Central memory CD4-positive, alpha-beta T cell (primary cell): ENCODE data around the gene TDRD12.
A peak's percentile ranks its signal among the peaks of the same experiment; 100 is the strongest.

ENCODE experiments used
- DNase-seq: peaks from one replicate; pipeline ENCODE4 v3.0.0; 2022
- total RNA-seq, 3 experiments: gene quantifications; one replicate each; lab custom pipeline; 2026; lab: John Stamatoyannopoulos, UW

Gene TDRD12, protein sequence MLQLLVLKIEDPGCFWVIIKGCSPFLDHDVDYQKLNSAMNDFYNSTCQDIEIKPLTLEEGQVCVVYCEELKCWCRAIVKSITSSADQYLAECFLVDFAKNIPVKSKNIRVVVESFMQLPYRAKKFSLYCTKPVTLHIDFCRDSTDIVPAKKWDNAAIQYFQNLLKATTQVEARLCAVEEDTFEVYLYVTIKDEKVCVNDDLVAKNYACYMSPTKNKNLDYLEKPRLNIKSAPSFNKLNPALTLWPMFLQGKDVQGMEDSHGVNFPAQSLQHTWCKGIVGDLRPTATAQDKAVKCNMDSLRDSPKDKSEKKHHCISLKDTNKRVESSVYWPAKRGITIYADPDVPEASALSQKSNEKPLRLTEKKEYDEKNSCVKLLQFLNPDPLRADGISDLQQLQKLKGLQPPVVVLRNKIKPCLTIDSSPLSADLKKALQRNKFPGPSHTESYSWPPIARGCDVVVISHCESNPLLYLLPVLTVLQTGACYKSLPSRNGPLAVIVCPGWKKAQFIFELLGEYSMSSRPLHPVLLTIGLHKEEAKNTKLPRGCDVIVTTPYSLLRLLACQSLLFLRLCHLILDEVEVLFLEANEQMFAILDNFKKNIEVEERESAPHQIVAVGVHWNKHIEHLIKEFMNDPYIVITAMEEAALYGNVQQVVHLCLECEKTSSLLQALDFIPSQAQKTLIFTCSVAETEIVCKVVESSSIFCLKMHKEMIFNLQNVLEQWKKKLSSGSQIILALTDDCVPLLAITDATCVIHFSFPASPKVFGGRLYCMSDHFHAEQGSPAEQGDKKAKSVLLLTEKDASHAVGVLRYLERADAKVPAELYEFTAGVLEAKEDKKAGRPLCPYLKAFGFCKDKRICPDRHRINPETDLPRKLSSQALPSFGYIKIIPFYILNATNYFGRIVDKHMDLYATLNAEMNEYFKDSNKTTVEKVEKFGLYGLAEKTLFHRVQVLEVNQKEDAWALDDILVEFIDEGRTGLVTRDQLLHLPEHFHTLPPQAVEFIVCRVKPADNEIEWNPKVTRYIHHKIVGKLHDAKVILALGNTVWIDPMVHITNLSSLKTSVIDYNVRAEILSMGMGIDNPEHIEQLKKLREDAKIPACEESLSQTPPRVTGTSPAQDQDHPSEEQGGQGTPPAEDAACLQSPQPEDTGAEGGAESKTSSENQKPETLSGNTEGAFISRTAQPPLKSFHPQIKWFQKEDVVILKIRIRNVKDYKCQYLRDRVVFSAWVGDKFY (N-terminal part only)
- 0.25 to 4.2 (median 0.44) reads per million in 3 experiments for total RNA-seq

DNA sequence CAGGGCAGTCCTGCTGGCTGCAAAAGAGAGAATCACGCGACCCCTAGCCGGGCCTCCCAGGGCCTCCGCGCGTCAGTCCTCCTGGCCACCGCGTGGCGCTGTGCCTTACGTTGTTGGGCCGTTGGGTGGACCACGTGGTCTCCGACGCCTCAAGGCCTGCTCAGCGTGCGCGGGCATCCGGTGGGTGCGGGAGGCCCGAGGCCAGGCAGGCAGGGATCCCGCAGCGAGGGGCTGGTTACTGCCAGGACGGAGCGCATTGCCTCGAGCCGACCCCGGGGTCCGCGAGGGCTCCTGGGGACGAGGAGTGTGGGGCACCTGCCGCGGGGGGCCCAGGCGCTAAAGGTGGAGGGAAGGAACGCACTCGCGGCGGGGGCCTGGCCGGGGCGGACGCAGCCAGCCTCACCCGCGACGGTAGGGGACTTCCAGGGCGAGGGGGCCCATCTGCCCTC lies at the start of gene TDRD12:
TDRD12 (plus strand) TSS at position 157 of the 449 bp plus-strand sequence. CDS start 306 bp downstream, outside the sequence.
- DNase-seq = no peak

DNA sequence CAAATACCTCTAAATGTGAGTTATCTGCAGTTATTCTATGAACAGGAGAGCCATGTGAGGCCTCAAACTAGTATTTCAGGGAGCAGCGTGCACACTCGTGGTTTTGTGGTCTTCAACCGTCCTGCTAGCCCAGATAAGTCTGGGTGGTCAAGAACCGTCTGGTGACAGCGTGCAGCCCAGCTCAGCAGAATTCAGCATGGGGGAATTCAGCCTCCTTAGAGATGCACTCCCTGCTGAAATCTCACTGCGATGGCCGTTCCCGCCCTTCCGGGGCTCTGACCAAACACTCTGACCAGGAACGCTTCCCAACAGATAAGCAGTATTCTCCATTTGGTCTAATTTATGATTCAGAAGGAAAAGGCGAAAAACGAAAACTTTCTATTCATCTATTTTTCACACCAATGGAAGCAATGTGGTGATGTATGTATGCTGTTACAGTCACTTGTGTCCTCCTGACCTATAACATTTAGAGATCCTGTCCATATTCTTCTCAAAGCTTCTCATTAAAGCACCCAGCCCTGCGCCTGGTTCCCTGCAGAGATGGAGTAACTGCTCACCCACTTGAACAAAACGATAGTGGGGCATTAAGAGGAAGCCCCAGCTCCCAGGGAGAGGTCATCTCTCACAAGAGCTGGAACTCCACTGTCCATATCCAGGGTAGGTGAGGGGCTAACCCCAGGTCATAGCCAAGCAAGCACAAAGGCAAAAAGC lies 47.5 kb upstream of the TDRD12 start:
- DNase-seq = no peak

GRCh38 chr19:32672841-32673240 lies 46.7 kb upstream of the TDRD12 start:
- no peak for DNase-seq

DNA sequence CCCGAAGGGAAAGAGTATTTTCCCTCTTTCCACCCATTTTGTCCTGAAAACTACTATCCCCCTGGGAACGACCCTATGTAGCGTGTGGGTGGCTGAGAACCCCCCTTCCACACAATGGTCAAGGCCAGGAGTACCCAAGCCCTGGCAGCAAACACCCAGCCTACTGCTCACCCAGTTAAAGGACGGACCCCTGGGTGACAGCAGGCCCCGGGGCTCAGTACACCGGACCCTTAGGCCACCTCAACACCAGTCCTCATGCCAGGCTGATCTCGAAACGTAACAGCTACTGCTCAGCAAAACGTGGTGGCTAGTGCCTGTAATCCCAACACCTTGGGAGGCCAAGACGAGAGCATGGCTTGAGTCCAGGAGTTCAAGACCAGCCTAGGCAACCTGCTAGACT lies 46.0 kb upstream of the TDRD12 start:
- DNase-seq = no peak

DNA sequence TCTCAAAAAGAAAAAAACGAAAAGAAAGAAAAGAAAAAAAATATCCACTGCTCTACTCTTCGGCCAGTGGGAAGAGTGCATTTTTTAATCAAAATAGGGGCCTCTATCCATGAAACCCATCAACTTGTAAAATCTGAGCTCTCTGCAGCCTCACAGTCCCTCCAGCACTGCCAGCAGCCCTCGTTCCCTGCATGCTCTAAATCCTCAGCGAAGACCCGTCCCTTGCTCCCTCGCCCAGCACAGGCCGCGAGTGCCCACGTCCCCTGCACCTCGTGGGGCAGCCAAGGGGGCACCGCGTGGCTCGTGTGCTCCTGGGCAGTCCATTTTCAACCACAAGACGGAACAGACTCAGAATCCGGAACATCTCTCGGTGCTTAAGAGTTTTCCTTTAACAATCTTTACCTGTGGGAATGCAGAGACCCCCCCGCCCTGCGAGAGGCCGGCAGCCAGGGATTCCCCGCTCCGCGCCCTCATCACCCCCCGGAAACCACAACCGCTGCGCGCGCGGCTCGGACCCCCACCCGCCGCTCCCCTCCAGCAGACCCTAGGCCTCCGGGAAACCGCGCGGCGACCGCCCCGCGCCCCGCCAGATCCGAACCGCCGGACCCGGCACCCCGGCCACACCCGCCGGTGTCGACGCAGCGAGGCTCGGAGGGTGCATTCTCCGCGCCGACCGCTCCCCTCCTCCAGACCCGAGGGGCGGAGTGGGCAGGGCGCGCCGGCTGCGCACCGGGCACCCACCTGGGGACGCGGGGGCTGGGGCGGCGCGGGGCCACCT lies 45.2 kb upstream of the TDRD12 start:
- DNase-seq = no peak

GRCh38 chr19:32674931-32675719 lies 44.4 kb upstream of the TDRD12 start, which contains the start of gene ANKRD27:
TSS of gene ANKRD27 (minus strand) at chr19:32675180. CDS start at chr19:32659015, 16,165 bp downstream.
- DNase-seq = peak; percentile 98

DNA sequence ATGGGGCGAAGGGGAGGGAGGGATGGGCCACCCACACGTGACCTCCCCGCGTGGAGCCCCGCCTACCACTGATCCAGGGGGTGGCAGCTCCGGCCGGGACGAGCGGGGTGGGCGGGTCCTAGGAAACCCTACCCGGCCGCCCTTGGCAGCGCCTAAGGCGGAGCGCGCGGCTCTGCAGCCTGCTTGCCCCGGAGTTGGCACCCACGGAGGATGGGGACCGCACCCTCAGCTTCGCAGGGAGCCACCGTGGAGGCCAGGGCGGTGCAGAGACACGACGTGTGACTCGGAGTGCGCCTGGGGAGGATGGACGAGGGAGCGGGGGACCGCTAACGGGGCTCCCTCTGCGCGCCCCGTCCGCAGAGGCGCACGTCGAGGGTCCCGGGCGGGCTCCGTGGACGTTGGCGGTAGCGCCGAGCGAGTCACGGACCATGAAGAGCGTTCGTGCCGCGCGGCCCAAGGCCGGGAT lies 43.8 kb upstream of the TDRD12 start, which contains the start of gene RGS9BP:
RGS9BP (plus strand) TSS at position 129 of the 466 bp plus-strand sequence. CDS start 416 bp downstream, outside the sequence.
- DNase-seq = peak; percentile 52

DNA sequence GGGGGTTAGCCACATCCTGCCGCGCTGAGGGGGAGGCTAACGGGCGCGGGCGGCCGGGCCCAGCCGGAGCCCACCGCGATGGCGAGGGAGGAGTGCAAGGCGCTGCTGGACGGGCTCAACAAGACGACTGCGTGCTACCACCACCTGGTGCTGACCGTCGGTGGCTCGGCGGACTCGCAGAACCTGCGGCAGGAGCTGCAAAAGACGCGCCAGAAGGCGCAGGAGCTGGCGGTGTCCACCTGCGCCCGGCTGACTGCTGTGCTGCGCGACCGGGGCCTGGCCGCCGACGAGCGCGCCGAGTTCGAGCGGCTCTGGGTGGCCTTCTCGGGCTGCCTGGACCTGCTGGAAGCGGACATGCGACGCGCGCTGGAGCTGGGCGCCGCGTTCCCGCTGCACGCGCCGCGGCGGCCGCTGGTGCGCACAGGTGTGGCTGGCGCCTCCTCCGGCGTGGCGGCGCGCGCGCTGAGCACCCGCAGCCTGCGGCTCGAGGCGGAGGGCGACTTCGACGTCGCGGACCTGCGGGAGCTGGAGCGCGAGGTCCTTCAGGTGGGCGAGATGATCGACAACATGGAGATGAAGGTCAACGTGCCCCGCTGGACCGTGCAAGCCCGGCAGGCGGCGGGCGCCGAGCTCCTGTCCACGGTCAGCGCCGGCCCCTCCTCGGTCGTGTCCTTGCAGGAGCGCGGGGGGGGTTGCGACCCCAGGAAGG lies 43.2 kb upstream of the TDRD12 start:
- DNase-seq = peak; percentile 24

- DNase-seq = no peak
Observed at GRCh38 chr19:32676895-32677359, 42.6 kb upstream of the TDRD12 start.

DNA sequence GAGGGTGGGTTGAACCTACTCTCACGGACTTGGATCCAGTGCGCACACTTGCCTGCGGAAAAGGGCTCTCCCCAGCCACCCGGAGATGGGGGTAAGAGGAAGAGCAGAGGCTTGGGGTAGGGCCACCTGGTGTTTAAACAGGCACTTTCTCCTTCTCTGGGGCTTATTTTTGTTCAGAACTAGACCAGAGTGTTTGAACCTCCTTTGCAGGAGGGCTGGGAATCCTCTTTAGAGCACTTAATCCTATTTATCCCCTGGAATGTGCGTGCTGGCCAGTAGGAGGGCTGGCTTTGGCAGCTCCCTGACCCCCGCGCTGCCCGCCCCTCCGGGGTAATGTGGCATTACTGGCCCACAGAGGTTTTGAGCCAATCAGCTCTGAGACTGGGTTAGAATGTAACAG lies 41.9 kb upstream of the TDRD12 start:
- DNase-seq = no peak

- no peak for DNase-seq
Observed at GRCh38 chr19:32680986-32681385, 38.6 kb upstream of the TDRD12 start.

DNA sequence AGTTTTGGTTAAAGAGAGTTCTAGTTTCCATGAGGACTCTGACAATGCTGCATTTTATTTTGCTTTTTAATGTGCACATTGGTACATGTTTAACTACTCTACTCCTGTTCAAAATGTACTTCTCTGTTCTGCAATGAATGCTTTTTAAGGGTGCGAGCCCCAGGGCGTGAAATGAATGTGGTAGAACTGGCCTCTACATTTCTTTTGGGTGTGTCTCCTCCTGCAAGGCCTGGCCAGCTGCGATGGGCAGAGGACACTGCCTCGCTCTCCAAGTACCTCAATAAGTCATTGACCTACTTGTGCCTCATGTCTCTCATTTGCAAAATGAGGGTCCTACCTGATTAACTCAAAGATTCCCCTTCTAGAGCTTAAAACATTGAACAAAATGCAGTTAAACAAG lies 37.2 kb upstream of the TDRD12 start:
- no peak for DNase-seq

DNA sequence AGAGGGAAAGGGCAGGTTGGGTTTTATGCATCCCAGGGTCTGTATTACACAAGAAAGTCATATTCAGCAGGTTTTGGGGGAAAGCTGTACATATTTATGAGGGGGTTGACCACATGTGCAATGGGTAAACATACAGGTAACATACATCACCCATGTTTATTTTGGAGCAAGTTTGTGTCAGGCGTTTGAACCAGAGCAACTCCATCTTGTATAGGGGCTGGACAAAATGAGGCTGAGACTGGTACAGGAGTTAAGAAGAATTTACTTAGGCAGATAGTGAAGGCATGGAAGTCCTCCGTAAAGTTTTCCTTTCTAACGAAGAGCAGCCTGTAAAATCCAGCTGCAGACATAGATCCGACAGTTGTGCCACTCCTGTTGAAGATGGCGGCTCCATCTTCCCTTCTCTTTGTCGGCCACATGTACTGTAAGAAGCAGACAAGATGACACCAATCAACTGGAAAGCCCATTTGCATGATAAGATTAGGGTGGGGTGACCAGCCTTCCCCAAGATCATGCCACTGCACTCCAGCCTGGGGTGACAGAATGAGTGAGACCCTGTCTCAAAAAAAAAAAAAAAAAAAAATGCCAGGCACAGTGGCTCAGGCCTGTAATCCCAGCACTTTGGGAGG lies 32.6 kb upstream of the TDRD12 start:
- no peak for DNase-seq

- no peak for DNase-seq
Observed at GRCh38 chr19:32687681-32688080, 31.9 kb upstream of the TDRD12 start.

- DNase-seq = no peak
Observed at GRCh38 chr19:32688311-32688710, 31.3 kb upstream of the TDRD12 start.

GRCh38 chr19:32691291-32691951 lies 28.1 kb upstream of the TDRD12 start, which contains the start of gene NUDT19:
TSS of gene NUDT19 (plus strand) at chr19:32691821. CDS start at chr19:32691961, 140 bp downstream.
- DNase-seq = peak; percentile 63

DNA sequence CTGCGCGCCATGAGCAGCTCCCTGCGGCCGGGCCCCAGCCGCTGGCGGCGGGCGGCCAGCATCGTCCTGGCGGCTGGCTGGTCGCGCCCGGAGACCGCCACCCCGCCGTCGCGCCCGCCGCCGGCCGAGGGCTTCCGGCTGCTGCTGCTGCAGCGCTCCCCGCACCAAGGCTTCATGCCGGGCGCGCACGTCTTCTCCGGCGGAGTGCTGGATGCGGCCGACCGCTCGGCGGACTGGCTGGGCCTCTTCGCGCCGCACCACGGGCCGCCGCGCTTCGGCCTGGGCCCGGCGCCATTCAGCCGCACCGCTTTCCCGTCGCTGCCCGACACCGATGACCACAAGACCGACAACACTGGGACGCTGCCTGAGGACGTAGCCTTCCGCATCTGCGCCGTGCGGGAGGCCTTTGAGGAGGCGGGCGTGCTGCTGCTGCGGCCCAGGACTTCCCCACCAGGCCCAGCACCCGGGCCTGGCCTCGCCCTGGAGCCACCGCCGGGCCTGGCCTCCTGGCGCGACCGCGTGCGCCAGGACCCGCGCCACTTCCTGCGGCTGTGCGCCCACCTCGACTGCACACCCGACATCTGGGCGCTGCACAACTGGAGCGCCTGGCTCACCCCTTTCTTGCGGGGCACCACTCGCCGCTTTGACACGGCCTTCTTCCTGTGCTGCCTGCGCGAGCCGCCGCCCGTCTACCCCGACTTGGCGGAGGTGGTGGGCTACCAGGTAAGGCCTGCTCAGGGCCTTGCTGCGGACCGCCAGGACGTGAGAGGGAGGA lies 27.4 kb upstream of the TDRD12 start:
- peak; percentile 48 for DNase-seq
